ENCODE results near the gene TAOK3.

- TF ChIP-seq POLR2A (IDR thresholded peaks at IDR 0.05; ENCODE audit: control extremely low read depth in 1 of 2, low read depth in 2 of 2, low read length in 2 of 2) (no peak), CTCF (IDR thresholded peaks at IDR 0.05; ENCODE audit: control extremely low read depth in 1 of 3, insufficient read depth in 1 of 3, low read depth in 1 of 3, low read length in 3 of 3) (no peak), POLR2AphosphoS5 (IDR thresholded peaks at IDR 0.05; ENCODE audit: low read depth, low read length) (no peak), EZH2 (IDR thresholded peaks at IDR 0.05; ENCODE audit: low read depth, low read length, severe bottlenecking) (no peak), FOSL1 (IDR thresholded peaks at IDR 0.05; ENCODE audit: insufficient read depth, low read depth, low read length) (no peak), NRF1 (IDR thresholded peaks at IDR 0.05; ENCODE audit: low read depth, low read length) (no peak), KDM5A (IDR thresholded peaks at IDR 0.05; ENCODE audit: low read length) (no peak), CHD1 (IDR thresholded peaks at IDR 0.05; ENCODE audit: low read depth, low read length) (no peak), MAX (IDR thresholded peaks at IDR 0.05) (no peak), CEBPB (IDR thresholded peaks at IDR 0.05; ENCODE audit: low read depth, low read length) (no peak), SIX5 (IDR thresholded peaks at IDR 0.05; ENCODE audit: low read depth, low read length) (no peak), USF2 (IDR thresholded peaks at IDR 0.05; ENCODE audit: low read length) (no peak), SIN3A (conservative IDR thresholded peaks at IDR 0.05 in 1 of 2, IDR thresholded peaks at IDR 0.05 in 1 of 2; ENCODE audit: low read depth in 1 of 2, low read length in 2 of 2) (no peak), ZNF274 (IDR thresholded peaks at IDR 0.05; ENCODE audit: borderline replicate concordance, extremely low read depth, low read length) (no peak)
These were observed 27.9 kb downstream of the TAOK3 start for GRCh38 chr12:118344829-118345228.
